HCT116 (cell line): Measurements from ENCODE around the gene TNFSF12.

Experiments used
- CEBPB ChIP-seq: IDR thresholded peaks from 2 replicates; pipeline ENCODE4 v1.6.1; 2012; ENCODE audit warnings: low read depth
- ELF1 ChIP-seq: IDR thresholded peaks from 2 replicates; pipeline ENCODE4 v1.6.1; 2012; ENCODE audit warnings: low read depth, borderline replicate concordance
- MAX ChIP-seq: IDR thresholded peaks from 2 replicates; pipeline ENCODE4 v1.6.1; 2012
- POLR2A ChIP-seq: IDR thresholded peaks from 2 replicates; pipeline ENCODE4 v1.7.0; 2011; ENCODE audit warnings: borderline replicate concordance; ENCODE audit not compliant: insufficient read depth, insufficient read length; ENCODE audit errors: extremely low read depth
- YY1 ChIP-seq: IDR thresholded peaks from 2 replicates; pipeline ENCODE4 v1.6.1; 2011; ENCODE audit warnings: low read length, low read depth, moderate library complexity, mild to moderate bottlenecking; ENCODE audit not compliant: insufficient replicate concordance; ENCODE audit errors: extremely low read depth

GRCh38 chr17:7562208-7562605 is 13.3 kb downstream of the TNFSF12 start:
- no peak for TF ChIP-seq YY1
- TF ChIP-seq POLR2A, result no peak
- no peak for TF ChIP-seq ELF1
- TF ChIP-seq CEBPB, result no peak
- no peak for TF ChIP-seq MAX
